BLaER1 treated with 17β-estradiol and CSF1 and Interleukin-3, amounts not matched to agents 10 nM and 100 nM (cell line): ENCODE data around the gene RNF150.
A peak's percentile ranks its signal among the peaks of the same experiment; 100 is the strongest.

Source experiments
- H3K27ac ChIP-seq, 11 experiments: shearing (Covaris generic); formaldehyde crosslinking; 2 replicates each; pipeline ENCODE4 v1.8.1; 2022
- H3K27me3 ChIP-seq, 11 experiments: shearing (Covaris generic); formaldehyde crosslinking; 2 replicates each; pipeline ENCODE4 v1.8.1; 2022
- H3K36me3 ChIP-seq, 11 experiments: shearing (Covaris generic); formaldehyde crosslinking; 2 replicates each; pipeline ENCODE4 v1.8.1; 2022
- H3K4me1 ChIP-seq, 10 experiments: shearing (Covaris generic); formaldehyde crosslinking; 2 replicates each; pipeline ENCODE4 v1.8.1; 2022
- H3K4me2 ChIP-seq, 11 experiments: shearing (Covaris generic); formaldehyde crosslinking; 2 replicates each; pipeline ENCODE4 v1.8.1; 2022
- H3K4me3 ChIP-seq, 10 experiments: shearing (Covaris generic); formaldehyde crosslinking; 2 replicates each; pipeline ENCODE4 v1.8.1; 2022
- H3K9ac ChIP-seq, 11 experiments: shearing (Covaris generic); formaldehyde crosslinking; 2 replicates each; pipeline ENCODE4 v1.8.1; 2022
- H3K9me3 ChIP-seq, 11 experiments: shearing (Covaris generic); formaldehyde crosslinking; replicated peaks in 1 of 11; 2 replicates each; pipeline ENCODE4 v1.8.1; 2022
- H4K20me1 ChIP-seq, 11 experiments: shearing (Covaris generic); formaldehyde crosslinking; 2 replicates each; pipeline ENCODE4 v1.8.1; 2022
- Cebpa-rat ChIP-seq, 11 experiments: shearing (Covaris generic); IDR thresholded peaks; 2 replicates each; pipeline ENCODE4 v1.8.1; 2022

The RNF150 gene

GRCh38 chr4:141027421-141027820, 105.8 kb downstream of the RNF150 start:
- Histone ChIP-seq H3K27ac (no peak overlapping the region), H3K4me3 (no peak overlapping the region), H3K9me3 (no peaks in the 10 kb centered on the region), H3K9ac (no peak overlapping the region), H3K27me3 (no peaks in the 10 kb centered on the region), H3K4me1 (peaks cover 0 to under 1% (median 0%) of the 10 kb centered on the region in 10 experiments; a peak in 4 of 20 replicates), H3K36me3 (no peaks in the 10 kb centered on the region), H3K4me2 (no peak overlapping the region), H4K20me1 (no peaks in the 10 kb centered on the region)
- no peak for TF ChIP-seq Cebpa-rat (IDR thresholded peaks at IDR 0.05)

- H3K27me3 ChIP-seq: no peaks in the 10 kb centered on the region
- H3K4me2 ChIP-seq: no peak overlapping the region
- H3K27ac ChIP-seq: no peak overlapping the region
- H3K36me3 ChIP-seq: no peaks in the 10 kb centered on the region
- no peak overlapping the region for H3K4me3 ChIP-seq
- H3K4me1 ChIP-seq: peaks cover 0 to 5% (median 4%) of the 10 kb centered on the region in 10 experiments; a peak in 8 of 20 replicates
- no peak for TF ChIP-seq Cebpa-rat (IDR thresholded peaks at IDR 0.05)
- no peaks in the 10 kb centered on the region for H4K20me1 ChIP-seq
- no peaks in the 10 kb centered on the region for H3K9me3 ChIP-seq
- H3K9ac ChIP-seq: no peak overlapping the region
Measured at GRCh38 chr4:141026900-141027299, 106.4 kb downstream of the RNF150 start.

- peaks cover 0 to 9% (median 7%) of the 10 kb centered on the region in 10 experiments; a peak in 8 of 20 replicates for H3K4me1 ChIP-seq
- H3K27ac ChIP-seq: no peak overlapping the region
- no peaks in the 10 kb centered on the region for H3K36me3 ChIP-seq
- H3K9me3 ChIP-seq: no peaks in the 10 kb centered on the region
- H4K20me1 ChIP-seq: no peaks in the 10 kb centered on the region
- no peak overlapping the region for H3K4me2 ChIP-seq
- no peak for TF ChIP-seq Cebpa-rat (IDR thresholded peaks at IDR 0.05)
- H3K4me3 ChIP-seq: no peak overlapping the region
- H3K27me3 ChIP-seq: no peaks in the 10 kb centered on the region
- H3K9ac ChIP-seq: no peak overlapping the region
Measured at GRCh38 chr4:141023051-141023450, 110.2 kb downstream of the RNF150 start.

GRCh38 chr4:141022111-141022695, 111.1 kb downstream of the RNF150 start:
- peaks cover 0 to 9% (median 7%) of the 10 kb centered on the region in 10 experiments; a peak in 8 of 20 replicates for H3K4me1 ChIP-seq
- H3K9ac ChIP-seq: no peak overlapping the region
- H3K27me3 ChIP-seq: no peaks in the 10 kb centered on the region
- peak overlapping the region in 5 of 11 experiments; percentile 16 to 37 (median 20); a peak in 7 of 22 replicates for H3K4me2 ChIP-seq
- H3K36me3 ChIP-seq: no peaks in the 10 kb centered on the region
- no peak for TF ChIP-seq Cebpa-rat (IDR thresholded peaks at IDR 0.05)
- H3K9me3 ChIP-seq: no peaks in the 10 kb centered on the region
- no peak overlapping the region for H3K27ac ChIP-seq
- H3K4me3 ChIP-seq: no peak overlapping the region
- H4K20me1 ChIP-seq: no peaks in the 10 kb centered on the region

- Histone ChIP-seq H3K27ac (no peak overlapping the region), H3K27me3 (no peaks in the 10 kb centered on the region), H3K4me2 (peak overlapping the region in 5 of 11 experiments; percentile 16 to 37 (median 20); a peak in 7 of 22 replicates), H3K9ac (no peak overlapping the region), H3K36me3 (no peaks in the 10 kb centered on the region), H3K4me1 (peaks cover 0 to 9% (median 7%) of the 10 kb centered on the region in 10 experiments; a peak in 8 of 20 replicates), H3K9me3 (no peaks in the 10 kb centered on the region), H3K4me3 (no peak overlapping the region), H4K20me1 (no peaks in the 10 kb centered on the region)
- TF ChIP-seq Cebpa-rat (IDR thresholded peaks at IDR 0.05): no peak
Measured at GRCh38 chr4:141021397-141022110, 111.7 kb downstream of the RNF150 start.

- Histone ChIP-seq H4K20me1 (no peaks in the 10 kb centered on the region), H3K27me3 (no peaks in the 10 kb centered on the region), H3K4me2 (no peak overlapping the region), H3K9ac (no peak overlapping the region), H3K27ac (no peak overlapping the region), H3K4me3 (no peak overlapping the region), H3K9me3 (no peaks in the 10 kb centered on the region), H3K36me3 (no peaks in the 10 kb centered on the region), H3K4me1 (peaks cover 0 to 9% (median 7%) of the 10 kb centered on the region in 10 experiments; a peak in 8 of 20 replicates)
- TF ChIP-seq Cebpa-rat (IDR thresholded peaks at IDR 0.05): no peak
Measured at GRCh38 chr4:141020801-141021261, 112.4 kb downstream of the RNF150 start.

GRCh38 chr4:141019768-141020167, 113.5 kb downstream of the RNF150 start:
- no peak overlapping the region for H3K27ac ChIP-seq
- no peak overlapping the region for H3K9ac ChIP-seq
- H3K27me3 ChIP-seq: no peaks in the 10 kb centered on the region

GRCh38 chr4:141016117-141016798, 117.0 kb downstream of the RNF150 start:
- no peak for TF ChIP-seq Cebpa-rat (IDR thresholded peaks at IDR 0.05)
- Histone ChIP-seq H3K4me3 (no peak overlapping the region), H3K9me3 (no peaks in the 10 kb centered on the region), H3K9ac (no peak overlapping the region), H3K36me3 (no peaks in the 10 kb centered on the region), H3K4me1 (no peaks in the 10 kb centered on the region), H4K20me1 (no peaks in the 10 kb centered on the region), H3K27ac (no peak overlapping the region), H3K4me2 (no peak overlapping the region), H3K27me3 (no peaks in the 10 kb centered on the region)

More at GRCh38 chr4:141019768-141020167, 113.5 kb downstream of the RNF150 start:
- Histone ChIP-seq H3K4me3 (no peak overlapping the region), H3K4me1 (peaks cover 0 to 9% (median 7%) of the 10 kb centered on the region in 10 experiments; a peak in 8 of 20 replicates), H3K9me3 (no peaks in the 10 kb centered on the region), H3K4me2 (no peak overlapping the region), H4K20me1 (no peaks in the 10 kb centered on the region), H3K36me3 (no peaks in the 10 kb centered on the region)
- TF ChIP-seq Cebpa-rat (IDR thresholded peaks at IDR 0.05): no peak

- no peak overlapping the region for H3K27ac ChIP-seq
- H3K27me3 ChIP-seq: no peaks in the 10 kb centered on the region
- no peak overlapping the region for H3K4me2 ChIP-seq
- TF ChIP-seq Cebpa-rat (IDR thresholded peaks at IDR 0.05): no peak
- no peaks in the 10 kb centered on the region for H3K36me3 ChIP-seq
- H3K4me1 ChIP-seq: no peaks in the 10 kb centered on the region
- peaks cover 0 to 4% (median 0%) of the 10 kb centered on the region in 11 experiments; a peak in 1 of 22 replicates for H3K9me3 ChIP-seq
- no peak overlapping the region for H3K9ac ChIP-seq
- no peaks in the 10 kb centered on the region for H4K20me1 ChIP-seq
- H3K4me3 ChIP-seq: no peak overlapping the region
Measured at GRCh38 chr4:141013899-141014298, 119.4 kb downstream of the RNF150 start.
